ENCODE data around the gene GABRR2.

GABRR2 gene

DNA sequence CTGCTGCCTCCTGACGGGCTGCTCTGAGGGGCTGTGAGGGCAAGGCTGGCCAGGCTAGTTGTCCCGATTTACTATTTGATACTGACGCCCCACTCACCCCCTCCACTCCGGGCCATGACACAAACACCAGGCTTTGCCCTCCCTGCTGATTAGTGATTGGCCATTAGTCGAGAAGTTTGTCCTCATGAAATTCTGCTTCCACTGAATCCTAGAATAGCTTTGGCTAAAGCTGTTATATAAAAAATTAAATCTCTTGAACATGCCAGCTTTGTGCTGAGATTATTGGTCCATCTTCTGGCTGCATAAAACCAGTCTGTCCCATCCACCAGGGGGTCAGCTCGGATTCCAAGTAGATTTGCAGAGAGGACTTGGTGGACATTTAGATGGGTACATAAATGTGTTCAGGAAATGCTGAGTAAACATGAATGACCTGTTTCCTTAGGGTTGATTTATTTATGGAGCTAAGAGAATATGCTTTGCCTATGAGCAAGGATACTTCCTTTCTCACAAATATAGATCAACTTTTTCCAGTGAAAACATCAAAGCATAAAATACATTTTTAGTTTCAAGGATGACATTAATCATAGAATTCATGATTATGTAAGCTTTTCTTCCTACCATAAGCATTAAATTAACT lies at the start of gene GABRR2:
TSS of gene GABRR2 (minus strand) at position 51 of the 637 bp plus-strand sequence. CDS start 134 bp downstream, outside the sequence.
- Histone ChIP-seq H3K9ac (ENCODE audit: low read length) (no peak within 1 kb of the TSS), H3K27ac (ENCODE audit: low read depth, low read length) (no peak within 1 kb of the TSS), H3K4me3 (ENCODE audit: insufficient read depth, low read length, poor library complexity, severe bottlenecking) (no peak within 1 kb of the TSS), H3K27me3 (ENCODE audit: low read length) (no peaks in the 10 kb centered on the region), H3F3A (ENCODE audit: insufficient read depth) (peaks cover 20% of the 10 kb centered on the region), H3K36me3 (ENCODE audit: low read length) (peaks cover 6% of the 10 kb centered on the region; the same call in 1 of the 2 replicates), H3K79me2 (ENCODE audit: insufficient read depth, low read length) (no peaks in the 10 kb centered on the region), H4K20me1 (ENCODE audit: low read depth, low read length) (no peaks in the 10 kb centered on the region), H3K4me2 (ENCODE audit: low read depth, low read length, poor library complexity, severe bottlenecking) (no peak within 1 kb of the TSS), H3K9me2 (replicated peaks; ENCODE audit: insufficient read depth, low read length) (no peaks in the 10 kb centered on the region), H2AFZ (ENCODE audit: low read depth, low read length, severe bottlenecking) (no peak within 1 kb of the TSS), H3K9me3 (ENCODE audit: insufficient read depth, low read length) (no peaks in the 10 kb centered on the region)
- TF ChIP-seq, protein P1, sequence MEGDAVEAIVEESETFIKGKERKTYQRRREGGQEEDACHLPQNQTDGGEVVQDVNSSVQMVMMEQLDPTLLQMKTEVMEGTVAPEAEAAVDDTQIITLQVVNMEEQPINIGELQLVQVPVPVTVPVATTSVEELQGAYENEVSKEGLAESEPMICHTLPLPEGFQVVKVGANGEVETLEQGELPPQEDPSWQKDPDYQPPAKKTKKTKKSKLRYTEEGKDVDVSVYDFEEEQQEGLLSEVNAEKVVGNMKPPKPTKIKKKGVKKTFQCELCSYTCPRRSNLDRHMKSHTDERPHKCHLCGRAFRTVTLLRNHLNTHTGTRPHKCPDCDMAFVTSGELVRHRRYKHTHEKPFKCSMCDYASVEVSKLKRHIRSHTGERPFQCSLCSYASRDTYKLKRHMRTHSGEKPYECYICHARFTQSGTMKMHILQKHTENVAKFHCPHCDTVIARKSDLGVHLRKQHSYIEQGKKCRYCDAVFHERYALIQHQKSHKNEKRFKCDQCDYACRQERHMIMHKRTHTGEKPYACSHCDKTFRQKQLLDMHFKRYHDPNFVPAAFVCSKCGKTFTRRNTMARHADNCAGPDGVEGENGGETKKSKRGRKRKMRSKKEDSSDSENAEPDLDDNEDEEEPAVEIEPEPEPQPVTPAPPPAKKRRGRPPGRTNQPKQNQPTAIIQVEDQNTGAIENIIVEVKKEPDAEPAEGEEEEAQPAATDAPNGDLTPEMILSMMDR (IDR thresholded peaks at IDR 0.05; ENCODE audit: insufficient read depth, low read length, poor library complexity, severe bottlenecking) = no peak
- TF ChIP-seq EZH2phosphoT487 (conservative IDR thresholded peaks at IDR 0.05; ENCODE audit: low read length) = no peak

DNA sequence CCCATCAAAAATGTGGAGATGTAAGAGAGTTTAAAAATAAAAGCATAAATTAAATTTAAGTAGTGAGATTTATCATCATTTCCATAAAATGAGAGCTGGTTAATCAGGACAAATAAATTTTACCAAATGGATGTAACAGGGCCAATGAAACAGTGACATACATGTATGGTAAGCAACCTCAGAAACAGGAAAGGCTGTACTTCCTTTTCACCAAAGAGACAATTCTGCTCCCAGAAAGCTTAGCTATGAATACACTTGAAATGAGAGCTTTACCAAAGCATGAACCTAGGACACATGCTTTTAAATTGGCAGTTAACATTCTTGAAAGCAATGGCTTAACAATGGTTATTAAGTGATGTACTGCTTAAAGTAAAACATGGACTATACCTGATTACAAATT lies 49.5 kb upstream of the GABRR2 start:
- no peak for TF ChIP-seq EZH2phosphoT487 (conservative IDR thresholded peaks at IDR 0.05; ENCODE audit: low read length)
- TF ChIP-seq, protein P1 (IDR thresholded peaks at IDR 0.05; ENCODE audit: insufficient read depth, low read length, poor library complexity, severe bottlenecking) = no peak
- no peaks in the 10 kb centered on the region for H3K79me2 ChIP-seq (ENCODE audit: insufficient read depth, low read length)
- H3K9me2 ChIP-seq (replicated peaks; ENCODE audit: insufficient read depth, low read length) = no peaks in the 10 kb centered on the region
- H4K20me1 ChIP-seq (ENCODE audit: low read depth, low read length) = no peaks in the 10 kb centered on the region
- H3K27me3 ChIP-seq (ENCODE audit: low read length) = no peaks in the 10 kb centered on the region
- no peaks in the 10 kb centered on the region for H3K9me3 ChIP-seq (ENCODE audit: insufficient read depth, low read length)
- H2AFZ ChIP-seq (ENCODE audit: low read depth, low read length, severe bottlenecking) = no peak overlapping the region
- no peak overlapping the region for H3K9ac ChIP-seq (ENCODE audit: low read length)
- no peak overlapping the region for H3K4me3 ChIP-seq (ENCODE audit: insufficient read depth, low read length, poor library complexity, severe bottlenecking)
- peaks cover 23% of the 10 kb centered on the region for H3K36me3 ChIP-seq (ENCODE audit: low read length)
- H3K4me2 ChIP-seq (ENCODE audit: low read depth, low read length, poor library complexity, severe bottlenecking) = no peak overlapping the region
- peaks cover 21% of the 10 kb centered on the region for H3F3A ChIP-seq (ENCODE audit: insufficient read depth)
- peak overlapping the region; percentile 44 for H3K27ac ChIP-seq (ENCODE audit: low read depth, low read length)

DNA sequence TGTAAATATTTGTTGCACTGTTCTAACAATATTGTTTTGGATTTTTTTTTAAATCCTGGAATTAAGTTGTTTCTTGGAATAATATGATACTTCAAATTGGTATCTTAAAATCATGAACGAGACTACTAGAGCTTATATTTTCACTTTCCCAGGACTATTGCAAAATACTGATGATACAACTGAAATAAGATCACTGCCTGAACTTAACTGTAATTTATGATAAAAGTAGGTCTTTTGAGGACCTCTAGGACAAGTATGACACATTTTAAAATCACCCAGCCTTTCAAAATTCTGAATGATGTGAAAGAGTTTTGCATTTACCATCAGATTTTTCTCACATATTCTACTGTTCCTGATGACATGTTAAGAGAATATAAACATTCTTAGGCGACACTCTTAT lies 46.1 kb upstream of the GABRR2 start:
- no peaks in the 10 kb centered on the region for H3K9me2 ChIP-seq (replicated peaks; ENCODE audit: insufficient read depth, low read length)
- H3K27ac ChIP-seq (ENCODE audit: low read depth, low read length) = peak overlapping the region; percentile 63
- peak overlapping the region; percentile 24 for H3K4me2 ChIP-seq (ENCODE audit: low read depth, low read length, poor library complexity, severe bottlenecking)
- H4K20me1 ChIP-seq (ENCODE audit: low read depth, low read length) = no peaks in the 10 kb centered on the region
- H3K9ac ChIP-seq (ENCODE audit: low read length) = no peak overlapping the region
- no peaks in the 10 kb centered on the region for H3K27me3 ChIP-seq (ENCODE audit: low read length)
- no peaks in the 10 kb centered on the region; the same call in 1 of the 2 replicates for H3K79me2 ChIP-seq (ENCODE audit: insufficient read depth, low read length)
- H2AFZ ChIP-seq (ENCODE audit: low read depth, low read length, severe bottlenecking) = no peak overlapping the region
- H3K9me3 ChIP-seq (ENCODE audit: insufficient read depth, low read length) = no peaks in the 10 kb centered on the region
- peaks cover 45% of the 10 kb centered on the region for H3F3A ChIP-seq (ENCODE audit: insufficient read depth)
- H3K4me3 ChIP-seq (ENCODE audit: insufficient read depth, low read length, poor library complexity, severe bottlenecking) = no peak overlapping the region
- peaks cover 7% of the 10 kb centered on the region; the same call in 1 of the 2 replicates for H3K36me3 ChIP-seq (ENCODE audit: low read length)
- TF ChIP-seq, protein P1 (IDR thresholded peaks at IDR 0.05; ENCODE audit: insufficient read depth, low read length, poor library complexity, severe bottlenecking) = no peak
